HL-60 (cell line): ENCODE measurements around the gene CTNND2.

Experiments
- CTCF ChIP-seq: IDR thresholded peaks from one replicate; pipeline ENCODE4 v1.5.1; 2011; ENCODE audit warnings: low read length, control low read depth, inconsistent platforms; ENCODE audit not compliant: insufficient read depth
- POLR2AphosphoS5 ChIP-seq: IDR thresholded peaks from 2 replicates; pipeline ENCODE4 v1.6.1; 2012; ENCODE audit warnings: low read depth
- TF ChIP-seq, protein P1 (sequence below): IDR thresholded peaks from 2 replicates; pipeline ENCODE4 v1.6.1; 2012; ENCODE audit warnings: low read depth; ENCODE audit not compliant: insufficient replicate concordance

DNA sequence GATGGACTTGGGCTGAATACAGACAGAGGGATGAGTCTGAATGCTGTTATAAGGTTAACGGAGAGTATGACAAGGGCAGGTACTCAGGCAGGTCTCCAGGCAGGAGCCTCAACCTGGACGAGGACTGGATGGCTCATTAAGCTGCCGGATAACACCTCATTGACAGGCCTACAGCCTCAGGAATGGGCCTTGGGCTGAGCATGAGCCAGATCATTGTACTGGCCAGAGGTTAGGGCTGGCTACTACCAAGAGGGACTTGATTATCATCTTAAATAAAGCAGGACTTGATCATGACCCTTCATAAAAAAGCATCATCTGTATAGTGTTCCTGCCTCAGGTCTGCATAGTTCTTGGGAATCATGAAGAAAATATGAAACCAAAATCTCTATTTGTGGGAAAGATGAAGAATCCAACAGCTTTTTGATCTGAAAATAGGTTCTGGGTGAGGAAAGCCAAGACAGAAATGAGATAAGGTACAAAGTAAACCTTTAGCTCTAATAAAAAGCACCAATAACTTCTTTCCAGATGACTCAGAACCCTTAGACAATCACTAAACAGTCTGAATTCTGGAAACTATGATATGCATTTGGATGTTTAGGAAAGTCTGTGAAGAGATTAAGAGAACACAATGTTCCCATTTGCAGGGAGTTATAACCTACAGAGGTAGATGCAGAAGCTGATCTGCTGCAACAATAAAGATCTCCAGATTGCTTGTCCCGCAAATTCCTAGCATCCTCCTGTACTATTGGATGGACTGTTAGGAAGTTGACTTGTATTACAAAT is 343.1 kb downstream of the CTNND2 start:
- no peak for TF ChIP-seq CTCF
- TF ChIP-seq, protein P1, sequence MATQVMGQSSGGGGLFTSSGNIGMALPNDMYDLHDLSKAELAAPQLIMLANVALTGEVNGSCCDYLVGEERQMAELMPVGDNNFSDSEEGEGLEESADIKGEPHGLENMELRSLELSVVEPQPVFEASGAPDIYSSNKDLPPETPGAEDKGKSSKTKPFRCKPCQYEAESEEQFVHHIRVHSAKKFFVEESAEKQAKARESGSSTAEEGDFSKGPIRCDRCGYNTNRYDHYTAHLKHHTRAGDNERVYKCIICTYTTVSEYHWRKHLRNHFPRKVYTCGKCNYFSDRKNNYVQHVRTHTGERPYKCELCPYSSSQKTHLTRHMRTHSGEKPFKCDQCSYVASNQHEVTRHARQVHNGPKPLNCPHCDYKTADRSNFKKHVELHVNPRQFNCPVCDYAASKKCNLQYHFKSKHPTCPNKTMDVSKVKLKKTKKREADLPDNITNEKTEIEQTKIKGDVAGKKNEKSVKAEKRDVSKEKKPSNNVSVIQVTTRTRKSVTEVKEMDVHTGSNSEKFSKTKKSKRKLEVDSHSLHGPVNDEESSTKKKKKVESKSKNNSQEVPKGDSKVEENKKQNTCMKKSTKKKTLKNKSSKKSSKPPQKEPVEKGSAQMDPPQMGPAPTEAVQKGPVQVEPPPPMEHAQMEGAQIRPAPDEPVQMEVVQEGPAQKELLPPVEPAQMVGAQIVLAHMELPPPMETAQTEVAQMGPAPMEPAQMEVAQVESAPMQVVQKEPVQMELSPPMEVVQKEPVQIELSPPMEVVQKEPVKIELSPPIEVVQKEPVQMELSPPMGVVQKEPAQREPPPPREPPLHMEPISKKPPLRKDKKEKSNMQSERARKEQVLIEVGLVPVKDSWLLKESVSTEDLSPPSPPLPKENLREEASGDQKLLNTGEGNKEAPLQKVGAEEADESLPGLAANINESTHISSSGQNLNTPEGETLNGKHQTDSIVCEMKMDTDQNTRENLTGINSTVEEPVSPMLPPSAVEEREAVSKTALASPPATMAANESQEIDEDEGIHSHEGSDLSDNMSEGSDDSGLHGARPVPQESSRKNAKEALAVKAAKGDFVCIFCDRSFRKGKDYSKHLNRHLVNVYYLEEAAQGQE, result no peak
- no peak for TF ChIP-seq POLR2AphosphoS5
